Measurements from ENCODE around the gene CLCN7.

GRCh38 chr16:1506494-1507213 is 31.8 kb upstream of the CLCN7 start:
- no peak for TF ChIP-seq CTCF (IDR thresholded peaks at IDR 0.05)
- no peak for TF ChIP-seq EZH2 (IDR thresholded peaks at IDR 0.05)

Data from neural progenitor cell (in vitro differentiated cells).